K562 (cell line): Measurements from ENCODE around the gene KIFC3. TPM values are rescaled to one million over a fixed set of nuclear protein-coding genes. Genes with fewer than 3 reads are reported as not detected.
A peak's percentile ranks its signal among the peaks of the same experiment; 100 is the strongest.

Source experiments
- ATAC-seq: fragments of 200-7000 bp; cut with Tn5 transposase; 3 replicates; pipeline ENCODE4 v1.9.1; 2020; ENCODE audit warnings: moderate library complexity
- BruUV-seq: library from RNA; stranded (reverse); fragments of 400-500 nt; replicated peaks from 2 replicates; lab custom pipeline; 2021; lab: Mats Ljungman, UMichigan
- CTCF ChIA-PET: fragments of 300-600 bp; formaldehyde crosslinking; extraction: SDS; loops from one replicate; lab custom pipeline; 2021; ENCODE audit warnings: low intra/inter-chr PET ratio; lab: Yijun Ruan, JAX
- POLR2A ChIA-PET: fragments of 300-600, 350-650 bp; sonication (Branson Sonifier 250); formaldehyde crosslinking; extraction: SDS; loops from one replicate; lab custom pipeline; 2021; ENCODE audit warnings: antibody characterized with exemption, inconsistent platforms; lab: Yijun Ruan, JAX
- DNase-seq, 4 experiments: peaks; one replicate each; pipeline versions ENCODE4 v3.0.0 to v3.0.0-alpha.2; 2011 to 2018; ENCODE audit warnings: low spot score in 3 of 4, mixed read lengths in 3 of 4; ENCODE audit errors: extremely low read depth in 1 of 4
- FAIRE-seq: peaks from 2 replicates; lab custom pipeline; 2011; peaks lifted over from hg19 to GRCh38; lab: Jason Lieb, UNC
- H2AFZ ChIP-seq: 2 replicates; pipeline ENCODE4 v1.6.0; 2011; ENCODE audit warnings: low read depth, low read length, control low read depth, inconsistent platforms
- H3K27ac ChIP-seq: fragments of 200-600 bp; 3 replicates; pipeline ENCODE4 v1.8.0; 2011; ENCODE audit warnings: low read depth, mild to moderate bottlenecking, control low read depth, inconsistent platforms, low read length, moderate library complexity, mixed read lengths; ENCODE audit errors: extremely low read depth
- H3K27me3 ChIP-seq, 2 experiments: fragments of 300-600 bp in 1 of 2; 2 replicates in 1 of 2; 3 replicates in 1 of 2; pipeline versions ENCODE4 v1.6.0 to v1.8.0; 2011; ENCODE audit warnings: inconsistent platforms in 2 of 2, low read length in 2 of 2, mild to moderate bottlenecking in 1 of 2, mixed read lengths in 1 of 2, moderate library complexity in 1 of 2; ENCODE audit not compliant: control insufficient read depth in 2 of 2, insufficient read depth in 2 of 2
- H3K36me3 ChIP-seq: fragments of 300-600 bp; 3 replicates; pipeline ENCODE4 v1.8.0; 2011; ENCODE audit warnings: mild to moderate bottlenecking, low read length, inconsistent platforms; ENCODE audit not compliant: control insufficient read depth, insufficient read depth
- H3K4me1 ChIP-seq, 2 experiments: fragments of 200-600 bp in 1 of 2; replicated peaks in 1 of 2; 2 replicates in 1 of 2; 3 replicates in 1 of 2; pipeline versions ENCODE4 v1.5.1 to v1.8.0; 2011; ENCODE audit warnings: inconsistent platforms in 2 of 2, low read length in 2 of 2, mild to moderate bottlenecking in 1 of 2, mixed read lengths in 1 of 2, moderate library complexity in 1 of 2; ENCODE audit not compliant: control insufficient read depth in 2 of 2, insufficient read depth in 2 of 2
- H3K4me2 ChIP-seq: 2 replicates; pipeline ENCODE4 v1.6.1; 2011; ENCODE audit warnings: low read length, control low read depth, inconsistent platforms, mixed read lengths; ENCODE audit not compliant: insufficient read depth
- H3K4me3 ChIP-seq: fragments of 200-600 bp; sonication (generic), shearing (Covaris generic); 2 replicates; pipeline ENCODE4 v1.5.1; 2016; ENCODE audit warnings: control low read depth, inconsistent platforms
- H3K79me2 ChIP-seq: fragments of 200-600 bp; 3 replicates; pipeline ENCODE4 v1.8.0; 2011; ENCODE audit warnings: low read length, inconsistent platforms; ENCODE audit not compliant: control insufficient read depth, insufficient read depth
- H3K9ac ChIP-seq, 2 experiments: 2 replicates each; pipeline versions ENCODE4 v1.6.0 to v1.6.1; 2011; ENCODE audit warnings: low read depth in 2 of 2, low read length in 2 of 2, control low read depth in 1 of 2, inconsistent platforms in 1 of 2, mild to moderate bottlenecking in 1 of 2, mixed read lengths in 1 of 2; ENCODE audit not compliant: insufficient read depth in 1 of 2
- H3K9me1 ChIP-seq: one replicate; pipeline ENCODE4 v1.6.0; 2011; ENCODE audit warnings: inconsistent platforms, mild to moderate bottlenecking, low read length, moderate library complexity; ENCODE audit not compliant: control insufficient read depth, insufficient read depth
- H3K9me3 ChIP-seq: replicated peaks from 2 replicates; pipeline ENCODE4 v1.5.1; 2011; ENCODE audit warnings: low read depth, low read length, inconsistent platforms; ENCODE audit not compliant: control insufficient read depth, insufficient read depth
- H4K20me1 ChIP-seq: replicated peaks from 2 replicates; pipeline ENCODE4 v1.6.1; 2011; ENCODE audit warnings: low read length, inconsistent platforms, mixed read lengths; ENCODE audit not compliant: control insufficient read depth, insufficient read depth
- ARID3B ChIP-seq: fragments of 250-450 bp; sonication (Bioruptor Pico); IDR thresholded peaks from 2 replicates; pipeline ENCODE4 v1.4.0; 2020; ENCODE audit warnings: borderline replicate concordance
- BCOR ChIP-seq: fragments of 450-650 bp; IDR thresholded peaks from 2 replicates; pipeline ENCODE4 v1.6.1; 2016
- CBFA2T2 ChIP-seq: fragments of 450-650 bp; conservative IDR thresholded peaks from 2 replicates; pipeline ENCODE4 v1.6.1; 2017; ENCODE audit warnings: mild to moderate bottlenecking
- CBX3 ChIP-seq, 2 experiments: IDR thresholded peaks; 1 replicate in 1 of 2; 2 replicates in 1 of 2; pipeline ENCODE4 v1.6.1; 2012; ENCODE audit warnings: inconsistent platforms in 2 of 2, low read length in 2 of 2, borderline replicate concordance in 1 of 2, control low read depth in 1 of 2
- CREM ChIP-seq: IDR thresholded peaks from 2 replicates; pipeline ENCODE4 v1.6.1; 2014; ENCODE audit warnings: antibody characterized with exemption, low read depth
- RBM39 ChIP-seq: fragments of 200-400 bp; formaldehyde crosslinking; optimal IDR thresholded peaks from 2 replicates; pipeline ENCODE3; 2018; ENCODE audit warnings: low read depth, low read length
- REST ChIP-seq, 2 experiments: fragments of 450-650 bp; formaldehyde crosslinking in 1 of 2; IDR thresholded peaks; 2 replicates each; pipeline versions ENCODE4 v1.4.0 to v1.6.1; 2014 to 2020; ENCODE audit warnings: mild to moderate bottlenecking in 2 of 2, borderline replicate concordance in 1 of 2, low read depth in 1 of 2
- SAFB ChIP-seq: fragments of 200-400 bp; formaldehyde crosslinking; IDR thresholded peaks from 2 replicates; pipeline ENCODE4 v1.6.1; 2017; ENCODE audit warnings: low read depth, low read length, borderline replicate concordance
- TFE3 ChIP-seq: fragments of 450-650 bp; formaldehyde crosslinking; IDR thresholded peaks from 2 replicates; pipeline ENCODE4 v1.4.0; 2020; ENCODE audit warnings: mild to moderate bottlenecking, mixed read lengths
- WGBS: fragments of 100-300 bp; shearing (Covaris generic); methylation state at CpG from one replicate; pipeline ENCODE4 v1.1.6; 2016; ENCODE audit warnings: low coverage, mixed read lengths; ENCODE audit not compliant: insufficient coverage; ENCODE audit errors: missing lambda C conversion rate; 5-methylcytosine and 5-hydroxymethylcytosine counted together
- in situ Hi-C: fragments of 300-500 bp; cut with MboI; formaldehyde crosslinking; loops from 4 replicates; pipeline ENCODE4 v1.15.0; 2018; ENCODE audit warnings: inconsistent platforms, mixed read lengths
- intact Hi-C: fragments of 100-400 bp; cut with micrococcal nuclease; formaldehyde crosslinking; loops from 2 replicates; pipeline ENCODE4 v1.14.2; 2022
- polyA plus RNA-seq, 8 experiments: library from polyadenylated mRNA; depleted of rRNA in 4 of 8; stranded (reverse) in 5 of 8; unstranded in 3 of 8; fragments of >200 nt; fragmentation: Nextera tagmentation in 2 of 8; fragmentation: Illumina TruSeq in 1 of 8; extraction: Ambion mirVana in 2 of 8; extraction: Trizol in 1 of 8; gene quantifications; 2 replicates each; pipeline versions ENCODE4 v1.2.1 to v1.2.3, GENCODE V29; 2011 to 2014; ENCODE audit warnings: inconsistent platforms in 1 of 8, missing spikeins in 1 of 8
- total RNA-seq, 7 experiments: library from RNA; depleted of rRNA in 6 of 7; stranded (reverse); fragments of >200 nt in 6 of 7; fragmentation: Illumina TruSeq in 2 of 7; extraction: Trizol in 2 of 7; gene quantifications; 2 replicates each; pipeline versions ENCODE4 v1.2.1 to v1.2.3, GENCODE V29; 2011 to 2021; ENCODE audit warnings: low replicate concordance in 1 of 7

The KIFC3 gene
- total and polyA plus RNA-seq, 9 of the 15 experiments (the other 6 are each of a cell fraction or from before 2014, with no cell fraction given) = 0.23 to 105 (median 26.2) TPM

- BruUV-seq = no TSS peak
- Histone ChIP-seq H3K27ac (no peak overlapping the region), H2AFZ (no peak overlapping the region), H3K4me2 (no peak overlapping the region), H3K27me3 (peaks cover 0 to 28% of the 10 kb centered on the region in 2 experiments; a peak in 3 of 5 replicates), H3K4me1 (peaks cover 0 to 5% of the 10 kb centered on the region in 2 experiments; a peak in 1 of 5 replicates), H3K4me3 (no peak overlapping the region), H3K9ac (peak overlapping the region in 1 of 2 experiments; percentile 20; a peak in 1 of 4 replicates), H4K20me1 (no peaks in the 10 kb centered on the region), H3K79me2 (no peaks in the 10 kb centered on the region), H3K36me3 (no peaks in the 10 kb centered on the region), H3K9me1 (no peaks in the 10 kb centered on the region), H3K9me3 (no peaks in the 10 kb centered on the region)
- ChIA-PET CTCF (no interaction called here), POLR2A (interaction anchor here (0.6 to 1.6 kb wide), 3 partner anchors 10 to 25 kb away, joined by 3 to 6 read pairs (median 5); no protein-coding TSS in a partner anchor)
- intact Hi-C loops = no loop called here
- DNase-seq (peak in 2 of 4 experiments; percentile 47 to 54), ATAC-seq (peak; percentile 45; the same call in 1 of the 3 replicates), FAIRE-seq (no peak)
- WGBS = 44% methylated on average over 13 of the region's 13 CpGs
- in situ Hi-C loops = no loop called here
- TF ChIP-seq REST (IDR thresholded peaks at IDR 0.05; ENCODE audit: borderline replicate concordance) = no peak
- TF ChIP-seq REST (CRISPR knock-in tag; IDR thresholded peaks at IDR 0.05; ENCODE audit: low read depth) = no peak
- no peak for TF ChIP-seq SAFB
- TF ChIP-seq TFE3 = no peak
- TF ChIP-seq CREM = no peak
- no peak for TF ChIP-seq RBM39
- TF ChIP-seq ARID3B (CRISPR knock-in tag) = no peak
- TF ChIP-seq CBX3 (IDR thresholded peaks at IDR 0.05; ENCODE audit: borderline replicate concordance in 1 of 2, low read length in 2 of 2) = peak in 1 of 2 experiments; percentile 64; a peak in 1 of 3 replicates
- TF ChIP-seq CBFA2T2 = no peak
- TF ChIP-seq BCOR = peak; percentile 96
Measured at GRCh38 chr16:57828272-57829161, 26.2 kb upstream of the KIFC3 start.
